NCI-H524 treated with DMSO at 0.1 percent for 48 hours (cell line): Measurements from ENCODE around the gene ITGAE.

Source experiments
- DNase-seq: peaks from one replicate; lab custom pipeline; 2025; lab: John Stamatoyannopoulos, UW

ITGAE gene

GRCh38 chr17:3817851-3818605, 17.0 kb upstream of the ITGAE start:
- DNase-seq, result no peak

- no peak for DNase-seq
Measured at GRCh38 chr17:3815925-3816324, 14.9 kb upstream of the ITGAE start.

- DNase-seq, result no peak
Measured at GRCh38 chr17:3815122-3815521, 14.1 kb upstream of the ITGAE start.

- no peak for DNase-seq
Measured at GRCh38 chr17:3814361-3814760, 13.4 kb upstream of the ITGAE start.

GRCh38 chr17:3813171-3813570, 12.2 kb upstream of the ITGAE start:
- no peak for DNase-seq

GRCh38 chr17:3812771-3813170, 11.8 kb upstream of the ITGAE start:
- DNase-seq, result no peak

- no peak for DNase-seq
Measured at GRCh38 chr17:3812284-3812683, 11.3 kb upstream of the ITGAE start.

- DNase-seq, result no peak
Measured at GRCh38 chr17:3810019-3810418, 9.0 kb upstream of the ITGAE start.

GRCh38 chr17:3809135-3809534, 8.1 kb upstream of the ITGAE start:
- DNase-seq, result no peak

- DNase-seq, result no peak
Measured at GRCh38 chr17:3808701-3809100, 7.7 kb upstream of the ITGAE start.

GRCh38 chr17:3805581-3805980, 4.6 kb upstream of the ITGAE start:
- DNase-seq, result no peak

GRCh38 chr17:3804503-3804931, 3.5 kb upstream of the ITGAE start:
- DNase-seq, result no peak

- no peak for DNase-seq
Measured at GRCh38 chr17:3803308-3803640, 2.3 kb upstream of the ITGAE start.

GRCh38 chr17:3802461-3803307, 1.7 kb upstream of the ITGAE start:
- DNase-seq, result no peak

GRCh38 chr17:3801792-3802191, 804 bp upstream of the ITGAE start:
- no peak for DNase-seq

- DNase-seq, result no peak
Measured at GRCh38 chr17:3801347-3801746, 359 bp upstream of the ITGAE start.

GRCh38 chr17:3799181-3799945, 1.6 kb downstream of the ITGAE start:
- DNase-seq, result no peak

- no peak for DNase-seq
Measured at GRCh38 chr17:3798273-3799180, 2.5 kb downstream of the ITGAE start.

- no peak for DNase-seq
Measured at GRCh38 chr17:3796822-3797170, 4.2 kb downstream of the ITGAE start.

- DNase-seq, result no peak
Measured at GRCh38 chr17:3796110-3796821, 4.7 kb downstream of the ITGAE start.
